SU-DHL-6 (cell line): ENCODE data around the gene SYNGR4.

Experiments
- H2AFZ ChIP-seq: fragments of 200-600 bp; sonication (generic); 2 replicates; pipeline ENCODE4 v1.6.1; 2014; ENCODE audit warnings: low read depth, mild to moderate bottlenecking, moderate library complexity, mixed read lengths, antibody characterized with exemption, low read length; ENCODE audit not compliant: severe bottlenecking
- H3F3A ChIP-seq: fragments of 200-600 bp; shearing (Covaris generic); 2 replicates; pipeline ENCODE4 v1.6.0; 2016; ENCODE audit warnings: antibody characterized with exemption, mild to moderate bottlenecking; ENCODE audit not compliant: insufficient read depth
- H3K27ac ChIP-seq: fragments of 200-600 bp; sonication (generic); 2 replicates; pipeline ENCODE4 v1.5.1; 2016; ENCODE audit warnings: low read depth, mild to moderate bottlenecking, low read length, moderate library complexity, mixed read lengths
- H3K27me3 ChIP-seq: fragments of 200-600 bp; sonication (generic), shearing (Covaris generic); 2 replicates; pipeline ENCODE4 v1.6.0; 2014; ENCODE audit warnings: mild to moderate bottlenecking, low read length
- H3K36me3 ChIP-seq: fragments of 200-600 bp; sonication (generic); 2 replicates; pipeline ENCODE4 v1.6.1; 2014; ENCODE audit warnings: mild to moderate bottlenecking, low read length, mixed read lengths
- H3K4me2 ChIP-seq: fragments of 300-600, 200-600 bp; shearing (Covaris generic), sonication (generic); 2 replicates; pipeline ENCODE4 v1.6.0; 2014; ENCODE audit warnings: low read length, low read depth, mild to moderate bottlenecking; ENCODE audit not compliant: poor library complexity, severe bottlenecking
- H3K4me3 ChIP-seq: fragments of 200-600 bp; sonication (generic); 2 replicates; pipeline ENCODE4 v1.5.1; 2014; ENCODE audit warnings: antibody characterized with exemption, low read length, mild to moderate bottlenecking, mixed read lengths; ENCODE audit not compliant: insufficient read depth, poor library complexity, severe bottlenecking
- H3K79me2 ChIP-seq: fragments of 200-600 bp; sonication (generic); 2 replicates; pipeline ENCODE4 v1.6.1; 2014; ENCODE audit warnings: mild to moderate bottlenecking, low read length, moderate library complexity; ENCODE audit not compliant: insufficient read depth
- H3K9ac ChIP-seq: fragments of 200-600 bp; sonication (generic); 2 replicates; pipeline ENCODE4 v1.7.0; 2014; ENCODE audit warnings: mild to moderate bottlenecking, low read length
- H3K9me2 ChIP-seq: fragments of 200-600 bp; sonication (generic); replicated peaks from 2 replicates; pipeline ENCODE4 v1.6.1; 2014; ENCODE audit warnings: low read length; ENCODE audit not compliant: insufficient read depth
- H3K9me3 ChIP-seq: fragments of 200-600 bp; sonication (generic); 2 replicates; pipeline ENCODE4 v1.6.1; 2014; ENCODE audit warnings: low read length, mixed read lengths; ENCODE audit not compliant: insufficient read depth
- H4K20me1 ChIP-seq: fragments of 200-600 bp; sonication (generic); 2 replicates; pipeline ENCODE4 v1.6.1; 2014; ENCODE audit warnings: low read depth, mild to moderate bottlenecking, antibody characterized with exemption, low read length, moderate library complexity, mixed read lengths
- CTCF ChIP-seq: fragments of 200-600 bp; sonication (generic); IDR thresholded peaks from one replicate; pipeline ENCODE4 v1.5.1; 2017; ENCODE audit warnings: antibody characterized with exemption, mild to moderate bottlenecking, low read length, moderate library complexity; ENCODE audit not compliant: insufficient read depth, poor library complexity, severe bottlenecking
- EZH2phosphoT487 ChIP-seq: fragments of 200-600 bp; sonication (generic), shearing (Covaris generic); conservative IDR thresholded peaks from 2 replicates; pipeline ENCODE4 v1.6.1; 2018; ENCODE audit warnings: mild to moderate bottlenecking, antibody characterized with exemption, low read length, moderate library complexity, mixed read lengths

SYNGR4 gene

GRCh38 chr19:48318286-48318987, 45.7 kb upstream of the SYNGR4 start:
- H3K27ac ChIP-seq = no peak overlapping the region
- H3K36me3 ChIP-seq = no peaks in the 10 kb centered on the region
- H3K9me3 ChIP-seq = no peaks in the 10 kb centered on the region
- H2AFZ ChIP-seq = no peak overlapping the region
- no peak overlapping the region for H3K4me2 ChIP-seq
- no peaks in the 10 kb centered on the region for H3K27me3 ChIP-seq
- H3K79me2 ChIP-seq = no peaks in the 10 kb centered on the region
- no peaks in the 10 kb centered on the region for H4K20me1 ChIP-seq
- H3K9ac ChIP-seq = no peak overlapping the region
- H3K4me3 ChIP-seq = no peak overlapping the region
- H3F3A ChIP-seq = peaks cover 19% of the 10 kb centered on the region
- TF ChIP-seq CTCF (no peak), EZH2phosphoT487 (no peak)
- H3K9me2 ChIP-seq = no peaks in the 10 kb centered on the region

GRCh38 chr19:48319647-48320541, 44.3 kb upstream of the SYNGR4 start:
- Histone ChIP-seq H3K9me2 (no peaks in the 10 kb centered on the region), H3K27me3 (no peaks in the 10 kb centered on the region), H2AFZ (no peak overlapping the region), H3K9me3 (no peaks in the 10 kb centered on the region), H3K36me3 (no peaks in the 10 kb centered on the region), H3F3A (peaks cover 27% of the 10 kb centered on the region), H3K79me2 (no peaks in the 10 kb centered on the region), H3K4me2 (no peak overlapping the region), H3K27ac (no peak overlapping the region), H3K9ac (no peak overlapping the region), H3K4me3 (no peak overlapping the region), H4K20me1 (no peaks in the 10 kb centered on the region)
- TF ChIP-seq EZH2phosphoT487 (no peak), CTCF (peak; percentile 94)

DNA sequence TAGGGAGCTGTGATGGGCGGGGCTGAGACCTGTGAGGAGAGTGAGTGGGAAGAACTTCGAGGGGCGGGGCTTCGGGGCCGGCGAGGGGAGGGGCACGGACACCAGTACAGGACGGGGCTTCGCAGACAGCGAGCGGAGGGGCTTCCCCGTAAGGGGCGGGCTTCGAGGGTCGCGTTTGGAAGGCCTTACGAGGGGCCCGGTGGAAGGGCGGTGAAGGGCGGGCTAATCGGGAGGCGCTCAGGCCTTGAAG, 42.9 kb upstream of the SYNGR4 start:
- peak overlapping the region; percentile 86 for H3K27ac ChIP-seq
- H3K9ac ChIP-seq = peak overlapping the region; percentile 78
- H3K27me3 ChIP-seq = no peaks in the 10 kb centered on the region
- no peaks in the 10 kb centered on the region for H3K9me3 ChIP-seq
- H3K36me3 ChIP-seq = no peaks in the 10 kb centered on the region
- peak overlapping the region; percentile 61 for H3K4me3 ChIP-seq
- peaks cover 27% of the 10 kb centered on the region for H3F3A ChIP-seq
- H2AFZ ChIP-seq = no peak overlapping the region
- H4K20me1 ChIP-seq = no peaks in the 10 kb centered on the region
- H3K9me2 ChIP-seq = no peaks in the 10 kb centered on the region
- TF ChIP-seq EZH2phosphoT487 = no peak
- TF ChIP-seq CTCF = no peak
- peak overlapping the region; percentile 84 for H3K4me2 ChIP-seq
- no peaks in the 10 kb centered on the region for H3K79me2 ChIP-seq
